Peyer's patch (tissue), 4 donors: ENCODE results near the gene ARCN1.

Source experiments
- CTCF ChIP-seq, 6 experiments: fragments of 450-650 bp in 4 of 6; fragments of 200-600 bp in 2 of 6; sonication (generic) in 1 of 6; IDR thresholded peaks; one replicate each; pipeline ENCODE4 v1.5.1; 2017 to 2019; ENCODE audit warnings: antibody characterized with exemption in 6 of 6, mild to moderate bottlenecking in 3 of 6, moderate library complexity in 1 of 6
- POLR2A ChIP-seq, 2 donors: fragments of 450-650 bp; IDR thresholded peaks; one replicate each; pipeline ENCODE4 v1.5.1; 2017; ENCODE audit warnings: antibody characterized with exemption in 2 of 2, mild to moderate bottlenecking in 2 of 2, moderate library complexity in 2 of 2

GRCh38 chr11:118643142-118643994, 71.2 kb downstream of the ARCN1 start:
- TF ChIP-seq POLR2A (IDR thresholded peaks at IDR 0.05) (no peak), CTCF (IDR thresholded peaks at IDR 0.05) (no peak)
